Epithelial cell of esophagus (primary cell): ENCODE measurements around the gene ANK2.

ENCODE experiments used
- DNase-seq: peaks from one replicate; pipeline ENCODE4 v3.0.0; 2010; ENCODE audit warnings: low read depth
- H3K4me3 ChIP-seq: 2 replicates; pipeline ENCODE4 v1.5.1; 2011; ENCODE audit warnings: mild to moderate bottlenecking, low read length, control low read depth
- TF ChIP-seq, protein P1 (sequence below): IDR thresholded peaks from 2 replicates; pipeline ENCODE4 v1.5.1; 2011; ENCODE audit warnings: low read depth, mild to moderate bottlenecking, low read length, control low read depth, inconsistent platforms; ENCODE audit not compliant: insufficient read depth; ENCODE audit errors: missing control alignments

Gene ANK2

DNA sequence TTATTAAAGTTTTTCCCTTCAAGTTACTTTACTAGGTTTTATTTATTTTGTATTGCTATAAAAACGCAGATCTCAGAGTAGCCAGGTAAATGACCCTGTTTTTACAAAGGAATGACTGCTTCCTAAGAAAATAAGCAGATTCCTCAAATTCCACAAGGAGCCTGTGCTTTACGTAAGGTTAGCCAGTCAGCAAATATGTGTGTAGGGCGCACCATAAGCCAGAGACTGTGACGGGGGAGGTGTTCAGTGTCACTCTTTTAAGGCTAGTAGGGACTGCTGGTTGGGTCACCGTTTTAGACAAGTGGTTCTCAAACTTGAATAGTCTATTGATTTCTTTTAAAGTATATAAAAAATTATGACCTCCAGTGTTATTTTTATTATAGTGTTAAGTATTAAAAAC, 119.9 kb downstream of the ANK2 start:
- DNase-seq = no peak
- TF ChIP-seq, protein P1, sequence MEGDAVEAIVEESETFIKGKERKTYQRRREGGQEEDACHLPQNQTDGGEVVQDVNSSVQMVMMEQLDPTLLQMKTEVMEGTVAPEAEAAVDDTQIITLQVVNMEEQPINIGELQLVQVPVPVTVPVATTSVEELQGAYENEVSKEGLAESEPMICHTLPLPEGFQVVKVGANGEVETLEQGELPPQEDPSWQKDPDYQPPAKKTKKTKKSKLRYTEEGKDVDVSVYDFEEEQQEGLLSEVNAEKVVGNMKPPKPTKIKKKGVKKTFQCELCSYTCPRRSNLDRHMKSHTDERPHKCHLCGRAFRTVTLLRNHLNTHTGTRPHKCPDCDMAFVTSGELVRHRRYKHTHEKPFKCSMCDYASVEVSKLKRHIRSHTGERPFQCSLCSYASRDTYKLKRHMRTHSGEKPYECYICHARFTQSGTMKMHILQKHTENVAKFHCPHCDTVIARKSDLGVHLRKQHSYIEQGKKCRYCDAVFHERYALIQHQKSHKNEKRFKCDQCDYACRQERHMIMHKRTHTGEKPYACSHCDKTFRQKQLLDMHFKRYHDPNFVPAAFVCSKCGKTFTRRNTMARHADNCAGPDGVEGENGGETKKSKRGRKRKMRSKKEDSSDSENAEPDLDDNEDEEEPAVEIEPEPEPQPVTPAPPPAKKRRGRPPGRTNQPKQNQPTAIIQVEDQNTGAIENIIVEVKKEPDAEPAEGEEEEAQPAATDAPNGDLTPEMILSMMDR = no peak
- H3K4me3 ChIP-seq = no peak overlapping the region

DNA sequence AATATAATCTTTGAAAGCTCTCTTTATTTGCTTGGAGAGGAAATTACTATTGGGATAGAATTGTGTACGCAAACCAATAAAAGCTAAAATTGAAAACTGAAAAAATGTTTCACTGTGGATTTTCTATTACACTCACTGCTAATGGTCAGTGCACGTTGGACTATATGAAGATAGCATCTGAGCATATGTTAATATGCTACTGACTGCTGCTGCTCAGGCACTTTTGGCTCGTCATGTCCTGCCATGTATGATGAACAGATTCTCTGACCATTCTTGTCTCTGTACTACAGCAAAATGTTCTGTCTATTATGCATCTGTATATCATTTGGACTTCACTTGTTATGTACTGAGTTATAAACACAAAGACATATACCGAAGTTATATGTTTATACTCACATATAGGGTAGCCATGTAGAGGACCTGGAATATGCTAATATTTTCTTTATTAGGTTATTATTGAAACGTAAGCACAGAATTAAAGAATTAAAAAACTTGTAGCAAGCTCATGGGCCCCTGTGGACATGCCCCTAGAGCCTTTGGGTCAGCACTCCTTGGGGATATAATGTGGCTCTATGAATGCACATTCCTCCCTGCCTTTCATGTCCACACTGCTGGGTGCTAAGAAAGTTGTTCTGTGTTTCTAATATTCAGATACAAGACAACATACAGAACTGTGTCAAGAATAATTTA, 120.8 kb downstream of the ANK2 start:
- TF ChIP-seq, protein P1 = no peak
- no peak overlapping the region for H3K4me3 ChIP-seq
- no peak for DNase-seq

DNA sequence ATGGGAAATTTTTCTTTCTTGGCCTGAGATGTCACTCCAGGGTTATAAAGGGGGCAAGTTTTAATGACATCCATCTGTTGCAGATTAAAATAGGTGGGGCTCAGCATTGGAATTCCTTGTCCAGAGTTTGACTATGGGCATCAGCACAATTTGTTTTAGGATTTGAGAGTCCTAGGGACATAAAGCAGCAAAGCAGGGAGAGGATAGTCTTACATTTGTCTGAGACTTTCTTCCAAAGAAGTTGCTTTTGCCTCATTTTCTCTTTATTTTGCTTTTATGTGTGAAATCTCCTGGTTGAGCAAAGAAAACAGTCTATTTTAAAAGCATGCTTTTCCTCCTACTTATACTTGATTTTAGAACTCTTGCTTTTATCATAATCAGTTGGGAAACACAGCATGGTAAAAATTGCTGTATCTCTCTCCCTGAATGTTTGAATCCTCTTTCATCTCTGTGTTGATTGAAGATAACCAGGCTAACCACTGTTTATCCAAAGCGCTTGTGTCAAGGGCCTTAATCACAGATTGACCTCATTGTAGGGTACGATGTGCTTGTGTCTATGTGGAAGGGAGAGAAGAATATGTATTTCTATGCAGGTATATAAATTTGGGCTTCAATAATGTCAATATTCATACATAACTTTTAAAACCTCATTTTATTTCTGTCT, 121.5 kb downstream of the ANK2 start:
- TF ChIP-seq, protein P1 = no peak
- no peak for DNase-seq
- H3K4me3 ChIP-seq = no peak overlapping the region

DNA sequence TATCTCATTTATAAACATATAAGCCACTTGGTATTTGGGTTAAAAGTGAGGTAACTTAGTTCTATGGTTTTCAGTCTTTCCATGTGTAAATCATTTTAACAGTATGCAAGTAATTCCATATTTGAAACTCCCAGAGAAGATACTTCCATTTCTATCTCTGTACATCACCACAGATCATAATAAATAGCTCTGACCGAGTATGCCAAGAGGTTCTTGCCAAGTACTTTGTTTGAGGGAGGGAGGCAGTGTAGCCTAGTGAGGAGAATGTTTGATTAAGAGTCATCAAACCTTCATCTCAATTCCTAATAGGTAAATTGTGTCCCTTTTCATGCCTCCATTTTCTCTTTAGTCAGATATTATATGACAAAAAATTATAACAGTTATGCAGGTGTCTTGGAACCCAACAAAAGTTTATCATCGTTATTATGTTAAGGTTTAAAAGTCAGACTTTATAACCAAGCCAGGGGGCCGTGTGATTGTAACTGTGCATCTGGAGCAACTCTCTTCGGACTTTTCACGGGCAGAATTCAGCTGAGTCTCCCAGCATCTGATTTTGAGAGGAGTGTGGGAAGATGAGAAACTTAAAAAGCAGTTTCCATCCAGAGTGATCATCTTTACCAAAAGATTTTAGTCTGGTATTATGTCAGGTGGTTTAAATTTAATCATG, 123.8 kb downstream of the ANK2 start:
- H3K4me3 ChIP-seq = no peak overlapping the region
- TF ChIP-seq, protein P1 = no peak
- no peak for DNase-seq

DNA sequence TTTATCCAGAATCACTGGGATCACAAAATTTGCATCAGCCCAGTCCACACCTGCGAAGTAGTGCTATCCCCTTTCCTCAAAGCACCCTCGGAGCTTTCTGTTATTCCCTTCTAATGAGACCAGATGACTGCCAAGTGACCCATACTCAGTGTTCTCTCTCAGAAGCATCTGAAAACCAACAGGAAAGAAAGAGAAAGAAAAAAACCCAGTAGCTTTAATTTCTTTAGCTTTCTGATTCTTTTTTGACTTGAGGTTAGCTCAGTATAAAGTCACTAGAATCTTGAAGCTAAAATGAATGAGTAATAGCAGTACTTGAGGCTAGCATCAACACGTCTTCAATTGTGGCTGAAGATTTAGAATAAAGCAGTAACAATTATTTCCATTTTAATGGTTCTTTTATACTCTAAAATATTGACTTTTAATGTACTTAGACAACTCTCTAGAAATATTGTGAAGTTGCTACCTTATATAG, 124.4 kb downstream of the ANK2 start:
- DNase-seq = no peak
- H3K4me3 ChIP-seq = no peak overlapping the region
- TF ChIP-seq, protein P1 = no peak

DNA sequence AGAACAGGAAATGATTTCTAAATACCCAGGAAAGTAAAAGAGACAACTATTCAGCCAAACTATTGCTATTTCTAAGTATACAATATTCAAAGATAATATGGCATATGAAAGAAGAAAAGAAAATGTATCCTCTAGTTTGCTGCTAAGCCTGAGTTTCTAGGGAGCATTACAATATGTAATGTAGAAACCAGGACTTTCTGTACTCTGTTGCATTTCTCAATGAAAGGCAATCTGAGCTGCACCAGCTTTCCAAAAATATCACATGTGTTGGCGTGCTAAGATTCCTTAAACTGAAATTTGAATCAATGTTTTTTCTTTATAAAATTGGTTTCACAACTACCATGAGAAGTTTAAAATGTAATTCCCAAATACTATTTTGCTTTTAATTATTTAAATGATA, 129.6 kb downstream of the ANK2 start:
- H3K4me3 ChIP-seq = no peak overlapping the region
- no peak for DNase-seq
- TF ChIP-seq, protein P1 = no peak
